ENCODE measurements around the gene TPCN2.

TPCN2 gene

DNA sequence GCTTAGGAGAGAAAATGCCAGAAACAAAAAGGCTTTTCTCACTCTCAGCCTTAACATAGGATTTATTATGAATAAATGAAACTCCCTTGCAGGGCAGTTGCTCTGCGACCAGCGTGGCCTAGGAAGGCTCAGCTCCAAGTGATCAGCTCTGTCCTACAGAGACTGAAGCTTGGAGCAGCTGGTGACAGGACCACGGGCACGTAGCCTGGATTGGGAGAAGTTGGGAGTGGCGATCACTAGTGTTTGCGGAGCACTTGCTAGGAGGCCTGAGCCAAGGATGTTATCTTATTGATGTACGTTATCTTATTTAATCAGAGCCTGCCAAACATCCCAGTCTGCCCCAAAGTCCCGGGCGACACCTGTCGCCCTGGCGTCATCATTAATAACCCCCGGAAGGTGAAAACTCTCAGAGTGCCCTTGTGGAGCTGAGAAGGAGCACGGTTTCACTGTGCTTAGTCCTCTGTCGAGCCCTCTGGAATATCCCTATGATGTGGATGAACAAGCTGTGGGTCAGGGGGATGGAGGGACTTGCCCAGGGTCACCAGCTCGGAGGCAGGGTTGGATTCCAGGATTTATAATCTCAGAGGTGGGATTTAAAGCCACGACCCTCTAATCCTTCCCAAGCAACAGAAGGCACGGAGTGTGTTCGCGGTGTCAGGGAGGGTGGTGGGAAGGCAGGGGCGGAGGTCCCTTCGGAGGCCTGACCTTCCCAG lies 66.2 kb downstream of the TPCN2 start:
- no peak for DNase-seq

DNA sequence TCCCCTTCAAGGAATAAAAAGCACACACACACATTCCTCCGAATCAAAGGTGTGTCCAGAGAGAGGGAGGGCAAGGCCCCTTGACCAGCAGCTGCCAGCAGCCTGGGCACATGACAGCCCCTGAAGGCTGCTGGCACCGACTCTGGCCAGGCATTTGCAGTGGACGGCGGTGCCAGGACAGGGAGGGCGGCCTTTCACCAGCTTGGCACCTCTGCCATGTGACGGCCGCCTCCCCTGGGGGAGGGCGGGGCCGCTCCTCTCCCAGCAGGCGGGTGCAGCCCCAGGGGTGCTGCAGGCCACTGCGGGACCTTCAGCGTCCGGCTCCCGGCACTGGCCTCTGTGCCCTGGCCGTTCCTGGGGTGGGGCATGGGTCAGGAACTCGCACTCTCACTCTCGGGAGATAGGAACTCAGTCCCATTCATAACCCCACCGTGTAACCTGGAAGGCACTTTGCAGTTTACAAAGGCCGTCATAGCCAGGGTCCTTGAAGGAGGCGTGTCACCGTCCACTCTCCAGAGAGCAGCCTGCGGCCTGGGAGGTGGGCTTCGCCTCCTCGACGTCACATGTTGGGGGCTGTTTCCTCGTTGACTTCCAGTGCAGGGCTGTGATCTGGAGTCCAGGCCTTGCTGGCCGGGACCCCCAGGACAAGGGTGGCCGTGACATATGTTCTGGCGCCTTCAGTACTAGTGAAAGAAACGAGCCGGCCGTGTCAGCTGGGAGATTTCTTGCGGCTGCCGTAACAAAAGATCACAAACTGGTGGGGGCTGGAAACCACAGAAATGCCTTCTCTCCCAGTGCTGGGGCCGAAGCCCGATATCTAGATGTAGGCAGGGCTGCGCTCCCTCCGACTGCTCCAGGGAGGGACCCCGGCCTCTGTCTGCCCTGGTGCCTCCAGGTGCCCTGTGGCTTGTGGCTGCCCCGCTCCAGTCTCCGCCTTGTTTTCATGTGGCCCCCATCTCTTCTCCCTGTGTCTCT lies 67.1 kb downstream of the TPCN2 start:
- peak; percentile 70 for DNase-seq

GRCh38 chr11:69116671-69117070 lies 67.9 kb downstream of the TPCN2 start:
- DNase-seq: no peak

GRCh38 chr11:69119190-69119589 lies 70.5 kb downstream of the TPCN2 start:
- DNase-seq: no peak

- no peak for DNase-seq
These were observed 71.6 kb downstream of the TPCN2 start for GRCh38 chr11:69120096-69120875.

- DNase-seq: no peak
These were observed 72.3 kb downstream of the TPCN2 start for GRCh38 chr11:69121021-69121420.

GRCh38 chr11:69121621-69122325 lies 73.0 kb downstream of the TPCN2 start:
- no peak for DNase-seq

GRCh38 chr11:69122326-69122629 lies 73.5 kb downstream of the TPCN2 start:
- no peak for DNase-seq

GRCh38 chr11:69122630-69123431 lies 74.1 kb downstream of the TPCN2 start:
- DNase-seq: peak; percentile 61

GRCh38 chr11:69123593-69124545 lies 75.1 kb downstream of the TPCN2 start:
- DNase-seq: no peak

GRCh38 chr11:69125861-69126260 lies 77.1 kb downstream of the TPCN2 start:
- no peak for DNase-seq

GRCh38 chr11:69126286-69126685 lies 77.6 kb downstream of the TPCN2 start:
- no peak for DNase-seq

- DNase-seq: no peak
These were observed 78.5 kb downstream of the TPCN2 start for GRCh38 chr11:69127081-69127850.

- no peak for DNase-seq
These were observed 79.2 kb downstream of the TPCN2 start for GRCh38 chr11:69127884-69128283.

- no peak for DNase-seq
These were observed 80.3 kb downstream of the TPCN2 start for GRCh38 chr11:69129053-69129452.

DNA sequence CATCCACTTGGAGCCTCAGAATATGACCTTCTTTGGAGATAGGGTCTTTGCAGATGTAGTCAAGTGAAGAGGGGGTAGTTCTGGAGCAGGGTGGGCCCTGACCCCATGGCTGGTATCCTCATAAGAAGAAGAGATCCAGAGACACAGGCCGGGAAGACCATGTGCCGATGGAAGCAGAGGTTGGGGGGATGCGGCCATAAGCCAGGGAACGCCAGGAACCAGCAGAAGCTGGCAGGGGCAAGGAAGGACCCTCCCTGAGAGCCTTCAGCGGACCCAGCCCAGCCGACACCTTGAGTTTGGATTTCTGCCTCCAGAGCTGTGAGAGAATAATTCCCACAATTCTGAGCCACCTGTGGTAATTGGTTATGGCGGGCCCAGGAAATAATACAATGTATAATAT lies 80.9 kb downstream of the TPCN2 start:
- DNase-seq: no peak

GRCh38 chr11:69130654-69131053 lies 81.9 kb downstream of the TPCN2 start:
- DNase-seq: no peak

GRCh38 chr11:69131121-69131566 lies 82.4 kb downstream of the TPCN2 start:
- no peak for DNase-seq

- peak; percentile 80 for DNase-seq
These were observed 83.0 kb downstream of the TPCN2 start for GRCh38 chr11:69131644-69132300.
